SW480 (cell line): ENCODE results near the gene SORCS2.

Experiments
- DNase-seq: peaks from one replicate; pipeline ENCODE4 v3.0.0-alpha.2; 2016; ENCODE audit warnings: low spot score

Gene SORCS2

GRCh38 chr4:7192252-7193029 is at the start of gene SORCS2:
Gene SORCS2, plus strand, starts transcription at chr4:7192538.
- DNase-seq = peak; percentile 50

GRCh38 chr4:7144374-7145290 is 47.7 kb upstream of the SORCS2 start:
- no peak for DNase-seq

GRCh38 chr4:7145291-7145934 is 46.9 kb upstream of the SORCS2 start:
- no peak for DNase-seq

- no peak for DNase-seq
Observed at GRCh38 chr4:7146059-7146785, 46.1 kb upstream of the SORCS2 start.

GRCh38 chr4:7146786-7147115 is 45.6 kb upstream of the SORCS2 start:
- no peak for DNase-seq

GRCh38 chr4:7147261-7147660 is 45.1 kb upstream of the SORCS2 start:
- DNase-seq = no peak

- no peak for DNase-seq
Observed at GRCh38 chr4:7147661-7148310, 44.6 kb upstream of the SORCS2 start.

- DNase-seq = no peak
Observed at GRCh38 chr4:7148337-7148736, 44.0 kb upstream of the SORCS2 start.

GRCh38 chr4:7150036-7150635 is 42.2 kb upstream of the SORCS2 start:
- DNase-seq = no peak

- no peak for DNase-seq
Observed at GRCh38 chr4:7151668-7152227, 40.6 kb upstream of the SORCS2 start.

- no peak for DNase-seq
Observed at GRCh38 chr4:7153711-7154110, 38.6 kb upstream of the SORCS2 start.

GRCh38 chr4:7154351-7154981 is 37.9 kb upstream of the SORCS2 start:
- DNase-seq = no peak

GRCh38 chr4:7155590-7156071 is 36.7 kb upstream of the SORCS2 start:
- DNase-seq = no peak

- DNase-seq = no peak
Observed at GRCh38 chr4:7156328-7156727, 36.0 kb upstream of the SORCS2 start.

GRCh38 chr4:7156761-7157488 is 35.4 kb upstream of the SORCS2 start:
- no peak for DNase-seq

- no peak for DNase-seq
Observed at GRCh38 chr4:7157666-7158065, 34.7 kb upstream of the SORCS2 start.

- no peak for DNase-seq
Observed at GRCh38 chr4:7158081-7158750, 34.1 kb upstream of the SORCS2 start.

GRCh38 chr4:7158991-7159390 is 33.3 kb upstream of the SORCS2 start:
- DNase-seq = no peak

GRCh38 chr4:7159923-7160322 is 32.4 kb upstream of the SORCS2 start:
- no peak for DNase-seq
